NCI-H2107 treated with DMSO at 0.1 percent for 48 hours (cell line): ENCODE measurements around the gene IPO4.
"Not testable (repeated sequence)": the region's sequence is repeated elsewhere in the genome, so short reads cannot be mapped to it uniquely, and the experiment has no call there.

Experiments
- DNase-seq: peaks from one replicate; lab custom pipeline; 2025; ENCODE audit not compliant: unreplicated experiment; lab: John Stamatoyannopoulos, UW

IPO4 gene

GRCh38 chr14:24188251-24189058 lies at the start of gene IPO4:
IPO4 (minus strand) TSS chr14:24188816; CDS start chr14:24188787, 29 bp downstream.
- DNase-seq, result peak; percentile 98

- no peak for DNase-seq
These were observed 49.5 kb upstream of the IPO4 start for GRCh38 chr14:24238123-24238522.

GRCh38 chr14:24237463-24237955 lies 48.9 kb upstream of the IPO4 start:
- no peak for DNase-seq

- no peak for DNase-seq
These were observed 48.3 kb upstream of the IPO4 start for GRCh38 chr14:24236689-24237462.

GRCh38 chr14:24235804-24236688 lies 47.4 kb upstream of the IPO4 start:
- no peak for DNase-seq

- no peak for DNase-seq
These were observed 45.7 kb upstream of the IPO4 start for GRCh38 chr14:24234095-24235005.

GRCh38 chr14:24233538-24233866 lies 44.9 kb upstream of the IPO4 start:
- DNase-seq, result no peak

GRCh38 chr14:24232645-24233537 lies 44.3 kb upstream of the IPO4 start, which contains the start of gene GMPR2:
GMPR2 (plus strand) TSS chr14:24232929; CDS start chr14:24233254, 325 bp downstream.
- DNase-seq, result peak; percentile 87

- peak; percentile 99 for DNase-seq
These were observed 43.6 kb upstream of the IPO4 start, which contains the start of gene NEDD8 for GRCh38 chr14:24232121-24232644. NEDD8 (minus strand) TSS chr14:24232367; CDS start chr14:24232267, 100 bp downstream.

GRCh38 chr14:24231263-24232120 lies 42.9 kb upstream of the IPO4 start:
- DNase-seq, result no peak

GRCh38 chr14:24228902-24229301 lies 40.3 kb upstream of the IPO4 start:
- DNase-seq, result no peak

- no peak for DNase-seq
These were observed 37.9 kb upstream of the IPO4 start for GRCh38 chr14:24226473-24226872.

- no peak for DNase-seq
These were observed 36.0 kb upstream of the IPO4 start for GRCh38 chr14:24224618-24225071.

GRCh38 chr14:24222987-24223386 lies 34.4 kb upstream of the IPO4 start:
- not testable (repeated sequence) for DNase-seq

- DNase-seq, result no peak
These were observed 30.9 kb upstream of the IPO4 start for GRCh38 chr14:24219521-24219920.

- DNase-seq, result no peak
These were observed 30.5 kb upstream of the IPO4 start for GRCh38 chr14:24219080-24219479.

- DNase-seq, result not testable (repeated sequence)
These were observed 28.3 kb upstream of the IPO4 start for GRCh38 chr14:24216876-24217275.

GRCh38 chr14:24216345-24216699 lies 27.7 kb upstream of the IPO4 start:
- DNase-seq, result no peak
